GM12801 (cell line): ENCODE data around the gene ANKRD44.

ENCODE experiments used
- TF ChIP-seq, protein P1 (sequence below): IDR thresholded peaks from one replicate; pipeline ENCODE4 v1.5.1; 2011; ENCODE audit warnings: control low read depth; ENCODE audit not compliant: insufficient read length; ENCODE audit errors: extremely low read depth

The ANKRD44 gene

DNA sequence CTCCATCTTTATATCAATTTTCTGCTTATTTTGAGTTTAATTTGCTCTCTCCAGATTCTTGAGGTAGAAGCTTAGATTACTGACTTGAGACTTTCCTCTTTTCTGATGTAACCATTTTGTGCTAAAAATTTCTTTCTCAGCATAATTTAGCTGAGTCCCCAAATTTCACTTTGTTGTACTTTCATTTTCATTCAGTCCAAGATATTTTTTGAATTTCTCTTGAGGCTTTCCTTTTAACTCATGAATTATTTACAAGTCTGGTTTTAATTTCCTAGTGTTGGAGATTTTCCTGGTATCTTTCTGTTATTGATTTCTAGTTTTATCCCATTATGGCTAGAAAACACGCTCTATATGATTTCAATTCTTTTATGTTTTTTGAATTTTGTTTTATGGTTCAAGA lies 239.4 kb downstream of the ANKRD44 start:
- TF ChIP-seq, protein P1, sequence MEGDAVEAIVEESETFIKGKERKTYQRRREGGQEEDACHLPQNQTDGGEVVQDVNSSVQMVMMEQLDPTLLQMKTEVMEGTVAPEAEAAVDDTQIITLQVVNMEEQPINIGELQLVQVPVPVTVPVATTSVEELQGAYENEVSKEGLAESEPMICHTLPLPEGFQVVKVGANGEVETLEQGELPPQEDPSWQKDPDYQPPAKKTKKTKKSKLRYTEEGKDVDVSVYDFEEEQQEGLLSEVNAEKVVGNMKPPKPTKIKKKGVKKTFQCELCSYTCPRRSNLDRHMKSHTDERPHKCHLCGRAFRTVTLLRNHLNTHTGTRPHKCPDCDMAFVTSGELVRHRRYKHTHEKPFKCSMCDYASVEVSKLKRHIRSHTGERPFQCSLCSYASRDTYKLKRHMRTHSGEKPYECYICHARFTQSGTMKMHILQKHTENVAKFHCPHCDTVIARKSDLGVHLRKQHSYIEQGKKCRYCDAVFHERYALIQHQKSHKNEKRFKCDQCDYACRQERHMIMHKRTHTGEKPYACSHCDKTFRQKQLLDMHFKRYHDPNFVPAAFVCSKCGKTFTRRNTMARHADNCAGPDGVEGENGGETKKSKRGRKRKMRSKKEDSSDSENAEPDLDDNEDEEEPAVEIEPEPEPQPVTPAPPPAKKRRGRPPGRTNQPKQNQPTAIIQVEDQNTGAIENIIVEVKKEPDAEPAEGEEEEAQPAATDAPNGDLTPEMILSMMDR: no peak

DNA sequence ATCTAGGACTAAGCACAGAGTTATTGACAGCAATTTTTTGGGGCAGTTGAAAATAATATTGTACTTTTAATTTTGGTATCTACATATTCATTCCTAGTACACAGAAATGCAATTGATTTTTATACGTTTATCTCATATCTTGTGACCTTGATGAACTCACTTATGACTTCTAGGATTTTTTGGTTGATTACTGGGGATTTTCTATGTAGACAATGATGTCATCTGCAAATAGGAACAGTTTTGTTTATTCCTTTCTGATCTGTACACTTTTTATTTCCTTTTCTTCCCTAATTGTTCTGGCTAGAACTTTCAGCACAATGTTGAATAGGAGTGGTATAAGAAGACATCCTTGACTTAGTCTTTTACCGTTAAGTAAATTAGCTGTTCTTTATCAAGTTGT lies 240.6 kb downstream of the ANKRD44 start:
- TF ChIP-seq, protein P1: no peak

- TF ChIP-seq, protein P1: no peak
These were observed 251.1 kb downstream of the ANKRD44 start for GRCh38 chr2:197059477-197059876.

- TF ChIP-seq, protein P1: no peak
These were observed 251.7 kb downstream of the ANKRD44 start for GRCh38 chr2:197058777-197059300.

DNA sequence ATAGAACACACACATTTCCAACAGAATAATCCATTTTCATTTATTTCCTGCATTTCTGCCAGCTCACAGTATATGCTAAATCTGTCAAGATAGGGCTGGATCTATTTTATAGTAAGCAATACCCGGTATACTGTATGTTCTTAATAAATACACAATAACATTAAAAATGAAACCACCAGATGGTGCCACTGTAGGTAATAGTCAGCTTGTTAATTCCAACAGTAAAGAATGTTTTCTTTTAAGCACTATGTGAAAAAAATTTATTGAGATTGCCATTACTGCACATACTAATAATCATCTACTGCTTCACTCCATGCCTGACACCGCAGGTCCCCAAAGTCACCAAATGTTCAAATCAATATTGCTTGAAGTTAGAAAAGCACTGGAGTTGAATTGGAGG lies 252.6 kb downstream of the ANKRD44 start:
- TF ChIP-seq, protein P1: no peak

- TF ChIP-seq, protein P1: no peak
These were observed 255.5 kb downstream of the ANKRD44 start for GRCh38 chr2:197055045-197055444.

DNA sequence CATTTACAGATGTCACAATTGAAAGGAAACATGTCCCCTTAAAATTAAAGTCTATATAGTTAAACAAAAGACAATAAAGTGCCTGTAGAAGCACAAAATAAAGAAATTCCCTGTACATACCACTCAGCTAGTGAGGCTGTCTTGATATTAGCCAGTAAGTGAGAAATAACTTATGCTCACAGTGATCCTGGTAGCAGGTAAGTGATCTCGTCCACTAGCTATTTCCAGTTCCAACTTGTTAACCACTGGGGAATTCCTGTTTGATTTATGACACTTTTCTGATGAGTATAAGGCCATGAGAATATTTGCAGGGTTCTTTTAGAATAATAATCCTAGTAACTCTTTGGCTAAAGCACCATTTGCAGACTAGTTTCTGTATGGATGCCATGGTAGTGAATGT lies 256.1 kb downstream of the ANKRD44 start:
- TF ChIP-seq, protein P1: no peak
